ENCODE measurements around the gene OR14A2. TPM values are rescaled to one million over a fixed set of nuclear protein-coding genes. Genes with fewer than 3 reads are reported as not detected.

Gene OR14A2
- total RNA-seq, 1 donor from 2014 or later, result not detected

Other genes with a start within 250 kb of the OR14A2 start
- 0.52 TPM for gene OR2C3, start 211.7 kb downstream of the OR14A2 start, total RNA-seq
- gene GCSAML, start 199.0 kb downstream of the OR14A2 start, total RNA-seq, result 0.52 TPM
- gene OR2G2, start 159.8 kb downstream of the OR14A2 start, total RNA-seq, result not detected
- not detected for gene OR2G3, start 142.6 kb downstream of the OR14A2 start, total RNA-seq
- not detected for gene OR13G1, start 68.4 kb downstream of the OR14A2 start, total RNA-seq
- gene OR6F1, start 31.5 kb downstream of the OR14A2 start, total RNA-seq, result not detected
- gene OR14K1, start 9.5 kb downstream of the OR14A2 start, total RNA-seq, result 0.52 TPM
- gene OR1C1, start 12.4 kb upstream of the OR14A2 start, total RNA-seq, result not detected
- gene OR14A16, start 76.0 kb upstream of the OR14A2 start, total RNA-seq, result not detected
- not detected for gene OR11L1, start 93.8 kb upstream of the OR14A2 start, total RNA-seq
- gene TRIM58, start 109.0 kb upstream of the OR14A2 start, total RNA-seq, result 5.2 TPM
- 2.1 TPM for gene OR2W3, start 147.4 kb upstream of the OR14A2 start, total RNA-seq
- not detected for gene OR2T8, start 172.1 kb upstream of the OR14A2 start, total RNA-seq
- gene OR2AJ1, start 176.7 kb upstream of the OR14A2 start, total RNA-seq, result not detected
- not detected for gene OR2L8, start 200.7 kb upstream of the OR14A2 start, total RNA-seq
- not detected for gene OR2AK2, start 217.1 kb upstream of the OR14A2 start, total RNA-seq